GF-D8 (cell line): ENCODE results near the gene ZBTB16.

Experiments
- DNase-seq: peaks from one replicate; lab custom pipeline; 2025; lab: John Stamatoyannopoulos, UW

The ZBTB16 gene

DNA sequence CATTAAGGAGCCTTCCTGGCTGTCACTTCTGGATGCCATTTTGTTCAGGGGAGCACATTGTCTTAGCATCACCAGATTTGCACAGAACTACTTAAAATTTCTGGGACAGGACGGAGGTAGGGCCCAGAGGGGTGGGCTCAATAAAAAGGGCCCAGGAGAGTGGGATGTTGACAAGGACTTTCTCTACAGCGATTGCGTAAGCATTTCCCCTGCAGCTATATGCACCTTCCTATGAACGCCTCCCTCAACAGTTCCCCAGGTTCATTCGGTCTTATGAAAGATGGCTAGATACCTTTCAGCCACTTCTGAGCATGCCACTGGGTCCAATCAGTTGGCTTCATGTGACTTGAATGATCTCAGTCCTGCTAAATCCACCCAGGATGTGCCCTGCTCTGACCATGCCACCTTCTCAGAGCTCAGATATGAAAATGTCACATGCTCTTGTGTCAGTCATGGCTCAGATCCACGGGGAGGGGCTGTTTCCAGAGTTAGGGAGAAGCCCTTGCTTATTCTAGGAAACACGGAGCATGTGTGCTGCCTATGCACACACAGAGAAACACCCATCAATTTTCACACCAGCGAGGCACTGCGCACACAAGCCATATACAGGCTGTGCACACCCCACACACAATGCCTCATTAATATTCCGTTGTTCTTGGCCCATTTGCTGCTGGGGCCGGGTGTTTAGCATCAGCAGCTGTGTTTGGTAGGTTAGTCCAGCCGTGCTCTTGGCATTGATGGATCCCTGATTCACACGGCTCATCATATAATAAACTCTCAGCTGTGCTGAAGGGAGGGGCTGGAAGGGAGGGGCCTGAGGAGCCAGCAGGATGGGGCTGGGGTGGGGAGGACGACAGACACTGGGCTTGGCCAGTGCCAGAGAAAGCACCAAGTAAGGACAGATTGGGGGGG is 184.2 kb downstream of the ZBTB16 start:
- DNase-seq = no peak

DNA sequence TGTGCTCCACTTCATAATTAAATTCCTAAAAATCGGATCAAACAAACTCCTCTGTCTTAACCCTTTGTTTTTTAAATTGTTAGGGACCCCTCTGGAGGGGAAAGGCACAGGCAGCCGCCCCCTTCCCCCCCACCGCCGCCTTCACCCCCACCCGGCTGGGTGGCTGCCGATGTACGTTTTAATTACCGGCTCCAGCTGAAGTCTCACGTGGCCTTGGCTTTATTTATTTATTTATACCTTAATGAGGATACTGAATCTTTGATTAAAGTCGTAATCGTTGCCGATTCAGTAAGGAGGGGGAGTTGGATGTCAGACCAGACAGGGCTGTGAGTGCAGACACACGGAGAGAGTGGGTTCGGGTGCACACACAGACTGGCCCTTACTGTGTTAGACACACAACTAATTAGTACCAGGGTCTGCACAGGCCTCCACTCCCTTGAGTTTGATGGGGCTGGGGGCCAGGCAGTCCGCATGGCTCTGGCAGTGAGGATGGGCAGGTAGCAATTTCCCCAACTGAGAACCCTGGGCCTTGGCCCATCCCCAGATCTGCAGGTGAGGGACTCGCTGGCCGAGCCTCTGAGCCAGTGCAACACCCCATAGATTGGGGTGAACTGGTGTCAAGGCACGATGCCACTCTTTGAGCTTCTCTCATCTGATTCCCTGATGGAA is 185.3 kb downstream of the ZBTB16 start:
- no peak for DNase-seq

DNA sequence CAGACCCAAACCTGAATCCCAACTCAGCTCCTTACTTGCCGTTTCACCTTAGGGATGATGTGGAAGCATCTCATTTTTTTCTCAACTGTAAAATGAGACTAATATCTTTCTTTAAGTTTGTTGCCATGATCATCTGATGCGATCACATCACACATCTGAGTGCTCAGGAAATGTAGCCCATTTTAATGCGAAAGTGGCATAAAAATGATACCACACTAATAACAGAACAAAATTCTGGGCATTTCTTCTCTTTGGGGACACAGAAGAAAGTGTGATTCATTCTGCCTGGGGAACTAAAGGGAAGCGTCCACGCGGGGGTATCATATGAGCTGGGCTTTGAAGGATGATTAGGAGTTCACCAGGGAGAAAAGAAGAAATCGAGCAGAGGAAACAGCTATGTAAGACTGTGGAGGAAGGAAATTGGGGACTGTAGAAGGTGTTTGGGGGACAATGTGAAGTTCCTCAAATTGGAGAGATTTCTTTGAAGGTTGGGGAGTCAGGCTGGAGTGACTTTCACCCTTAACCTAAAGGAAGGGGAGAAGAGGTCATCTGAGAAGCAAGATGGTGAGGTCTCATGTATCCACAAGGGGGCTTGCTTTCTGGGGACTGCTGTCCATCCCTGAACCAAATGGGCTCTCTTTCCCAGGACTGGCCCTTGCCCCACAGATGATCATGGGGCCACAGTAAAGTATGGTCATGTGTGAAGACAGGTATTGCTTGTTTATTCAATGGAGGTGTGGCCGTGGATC is 187.0 kb downstream of the ZBTB16 start:
- DNase-seq = no peak

DNA sequence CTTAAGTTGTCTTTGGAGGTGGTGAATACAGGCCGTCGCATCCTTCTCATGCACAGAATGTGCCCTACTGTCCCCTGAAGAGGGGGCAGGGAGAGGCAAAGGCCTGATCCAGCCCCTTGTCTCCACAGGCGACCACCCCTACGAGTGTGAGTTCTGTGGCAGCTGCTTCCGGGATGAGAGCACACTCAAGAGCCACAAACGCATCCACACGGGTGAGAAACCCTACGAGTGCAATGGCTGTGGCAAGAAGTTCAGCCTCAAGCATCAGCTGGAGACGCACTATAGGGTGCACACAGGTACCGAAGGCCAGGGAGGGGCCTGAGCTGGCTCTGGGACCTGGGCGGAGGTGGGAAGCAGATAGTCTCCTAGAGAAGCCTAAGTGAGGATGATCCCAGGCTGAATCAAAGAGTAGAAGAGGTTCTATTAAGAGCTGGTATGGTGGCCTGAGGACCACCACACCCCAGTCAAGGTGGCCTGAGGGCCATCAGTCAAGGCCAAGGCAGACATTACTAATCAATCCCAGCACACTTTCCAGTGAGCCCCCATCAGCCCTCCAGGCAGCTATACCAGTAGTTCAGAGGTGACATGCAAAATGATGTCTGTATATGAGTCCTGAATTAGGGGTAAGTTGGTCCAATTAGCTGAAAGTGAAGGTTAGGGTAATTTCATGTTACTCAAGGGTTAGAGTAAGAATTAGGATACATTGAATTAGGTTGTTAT is 187.7 kb downstream of the ZBTB16 start:
- no peak for DNase-seq

DNA sequence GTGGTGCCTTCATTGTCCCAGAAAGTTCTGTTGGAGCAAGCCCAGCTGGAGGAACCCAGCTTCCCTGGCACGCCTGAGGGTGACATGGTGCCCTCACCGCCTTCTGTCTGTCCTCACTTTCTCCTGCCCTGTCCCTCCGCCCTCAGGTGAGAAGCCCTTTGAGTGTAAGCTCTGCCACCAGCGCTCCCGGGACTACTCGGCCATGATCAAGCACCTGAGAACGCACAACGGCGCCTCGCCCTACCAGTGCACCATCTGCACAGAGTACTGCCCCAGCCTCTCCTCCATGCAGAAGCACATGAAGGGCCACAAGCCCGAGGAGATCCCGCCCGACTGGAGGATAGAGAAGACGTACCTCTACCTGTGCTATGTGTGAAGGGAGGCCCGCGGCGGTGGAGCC is 190.7 kb downstream of the ZBTB16 start:
- no peak for DNase-seq

DNA sequence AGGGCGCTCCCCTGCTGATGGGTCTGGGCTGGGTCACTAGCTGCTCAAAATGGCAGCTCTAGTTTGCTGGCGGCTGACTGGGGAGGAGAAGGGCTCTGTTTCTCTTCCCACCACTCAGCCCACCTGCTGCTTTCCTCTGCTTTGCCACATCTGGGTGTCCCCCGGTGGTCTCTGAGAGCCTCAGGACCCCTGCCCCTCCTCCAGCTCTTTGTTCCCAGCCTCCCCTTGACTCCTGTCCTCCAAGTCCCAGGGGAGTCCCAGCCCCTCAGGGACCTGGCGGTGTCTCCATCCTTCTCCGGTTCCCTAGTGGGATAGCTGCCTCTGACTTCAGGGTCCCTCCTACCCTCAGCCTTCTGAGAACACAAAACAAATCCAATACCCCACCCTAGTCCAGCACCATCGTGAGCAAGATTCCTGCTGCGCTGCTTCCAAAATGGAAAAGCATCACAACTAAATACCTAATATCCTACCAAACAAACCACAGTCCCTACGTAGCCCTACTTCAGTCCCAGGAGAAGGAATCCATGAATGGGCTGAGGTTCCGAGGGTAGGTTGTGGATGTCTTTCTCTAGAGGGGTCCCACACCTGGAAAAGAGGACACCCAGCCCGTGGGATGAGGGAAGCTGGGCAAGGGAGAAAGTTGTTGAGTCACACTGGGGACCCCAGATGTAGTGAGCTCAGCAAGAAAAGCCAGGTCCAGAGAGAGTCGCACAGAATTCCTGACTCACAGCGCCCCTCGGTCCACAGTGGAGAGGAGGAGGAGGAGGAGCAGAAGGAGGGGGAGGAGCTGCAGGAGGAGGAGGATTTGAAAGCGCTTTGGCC is 191.7 kb downstream of the ZBTB16 start:
- DNase-seq = no peak

DNA sequence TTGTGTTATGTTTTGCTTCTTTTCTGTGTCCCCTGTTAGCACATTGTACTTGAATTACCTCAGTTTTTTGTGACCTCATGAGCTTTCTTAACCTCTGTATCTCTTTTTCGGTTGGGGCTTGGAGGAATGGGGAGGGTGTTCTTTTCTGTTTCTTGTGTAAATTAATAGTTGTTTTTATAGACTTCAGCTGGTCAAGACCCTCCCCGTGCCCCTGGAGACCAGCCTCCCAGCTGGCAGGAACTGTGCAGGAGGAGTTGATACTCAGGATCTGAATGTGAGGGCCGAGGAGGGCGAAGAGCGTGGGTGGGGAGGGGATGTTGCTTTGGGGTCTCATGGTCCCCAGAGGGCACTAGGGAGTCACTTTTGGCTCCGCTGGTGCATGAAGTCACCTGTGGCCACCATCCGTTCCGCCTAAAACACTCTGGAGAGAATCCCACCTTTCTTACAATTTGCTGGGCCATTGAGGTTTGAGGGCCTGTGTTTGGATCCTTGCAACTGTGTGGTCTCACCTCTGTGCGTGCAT is 192.4 kb downstream of the ZBTB16 start:
- no peak for DNase-seq

DNA sequence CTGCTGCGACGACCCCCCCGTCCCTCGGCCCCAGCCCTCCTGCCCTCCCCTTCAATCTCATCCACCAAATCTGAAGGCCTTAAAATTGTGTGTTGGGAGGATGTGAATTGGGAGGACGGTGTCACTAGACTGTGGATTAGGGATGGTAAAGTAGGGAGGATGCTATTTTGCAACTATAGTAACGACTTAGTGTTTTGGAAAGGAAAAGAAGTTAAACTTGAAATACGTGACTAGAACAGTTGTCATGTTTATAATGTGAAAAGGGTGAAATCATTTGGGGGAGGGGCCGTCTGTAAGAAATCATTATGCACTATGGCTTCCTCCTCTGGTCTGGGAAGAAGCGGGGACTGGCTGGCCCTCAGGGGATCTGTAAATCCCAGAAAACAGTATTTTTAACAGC is 193.3 kb downstream of the ZBTB16 start:
- no peak for DNase-seq

DNA sequence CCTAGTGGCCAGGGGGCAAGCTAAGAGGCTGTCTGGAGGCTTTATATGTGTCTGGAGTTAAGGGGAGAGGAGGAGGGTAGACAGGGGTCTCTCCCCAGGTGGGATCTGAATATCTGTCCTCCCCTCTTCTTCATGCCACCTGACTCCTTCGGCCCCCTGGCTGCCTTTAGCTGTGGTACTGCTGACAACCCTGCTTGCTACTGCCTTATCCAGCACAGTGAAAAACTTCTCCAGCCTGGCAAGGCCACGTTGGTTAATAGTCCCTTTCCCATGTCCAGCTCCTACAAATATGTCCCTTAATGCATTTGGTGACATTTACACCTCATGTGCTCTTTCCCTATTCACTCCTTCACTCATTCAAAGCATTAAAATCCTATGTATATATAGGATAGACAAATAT is 194.3 kb downstream of the ZBTB16 start:
- no peak for DNase-seq

DNA sequence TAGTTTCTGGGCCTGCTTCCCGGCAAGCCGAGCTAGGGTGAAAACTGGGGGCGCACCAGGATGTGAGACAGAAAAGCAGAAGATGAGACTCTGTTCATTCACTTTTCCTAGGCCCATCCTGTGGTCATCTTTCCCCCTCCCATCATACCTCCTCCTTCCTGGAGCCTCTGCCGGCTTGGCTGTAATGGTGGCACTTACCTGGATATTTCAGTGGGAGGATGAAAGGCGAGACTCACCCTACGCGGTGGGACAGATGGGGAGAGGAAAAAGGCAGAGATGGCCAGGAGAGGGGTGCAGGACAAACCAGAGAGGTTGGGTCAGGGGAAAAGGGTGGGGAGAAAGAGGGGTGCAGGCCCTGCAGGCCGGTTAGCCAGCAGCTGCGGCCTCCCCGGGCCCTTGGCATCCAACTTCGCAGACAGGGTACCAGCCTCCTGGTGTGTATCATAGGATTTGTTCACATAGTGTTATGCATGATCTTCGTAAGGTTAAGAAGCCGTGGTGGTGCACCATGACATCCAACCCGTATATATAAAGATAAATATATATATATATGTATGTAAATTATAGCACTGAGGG is 195.1 kb downstream of the ZBTB16 start:
- DNase-seq = no peak

DNA sequence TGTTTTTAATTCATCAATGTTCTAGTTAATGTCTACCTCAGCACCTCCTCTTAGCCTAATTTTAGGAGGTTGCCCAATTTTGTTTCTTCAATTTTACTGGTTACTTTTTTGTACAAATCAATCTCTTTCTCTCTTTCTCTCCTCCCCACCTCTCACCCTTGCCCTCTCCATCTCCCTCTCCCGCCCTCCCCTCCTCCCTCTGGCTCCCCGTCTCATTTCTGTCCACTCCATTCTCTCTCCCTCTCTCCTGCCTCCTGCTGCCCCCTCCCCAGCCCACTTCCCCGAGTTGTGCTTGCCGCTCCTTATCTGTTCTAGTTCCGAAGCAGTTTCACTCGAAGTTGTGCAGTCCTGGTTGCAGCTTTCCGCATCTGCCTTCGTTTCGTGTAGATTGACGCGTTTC is 195.8 kb downstream of the ZBTB16 start:
- DNase-seq = no peak

DNA sequence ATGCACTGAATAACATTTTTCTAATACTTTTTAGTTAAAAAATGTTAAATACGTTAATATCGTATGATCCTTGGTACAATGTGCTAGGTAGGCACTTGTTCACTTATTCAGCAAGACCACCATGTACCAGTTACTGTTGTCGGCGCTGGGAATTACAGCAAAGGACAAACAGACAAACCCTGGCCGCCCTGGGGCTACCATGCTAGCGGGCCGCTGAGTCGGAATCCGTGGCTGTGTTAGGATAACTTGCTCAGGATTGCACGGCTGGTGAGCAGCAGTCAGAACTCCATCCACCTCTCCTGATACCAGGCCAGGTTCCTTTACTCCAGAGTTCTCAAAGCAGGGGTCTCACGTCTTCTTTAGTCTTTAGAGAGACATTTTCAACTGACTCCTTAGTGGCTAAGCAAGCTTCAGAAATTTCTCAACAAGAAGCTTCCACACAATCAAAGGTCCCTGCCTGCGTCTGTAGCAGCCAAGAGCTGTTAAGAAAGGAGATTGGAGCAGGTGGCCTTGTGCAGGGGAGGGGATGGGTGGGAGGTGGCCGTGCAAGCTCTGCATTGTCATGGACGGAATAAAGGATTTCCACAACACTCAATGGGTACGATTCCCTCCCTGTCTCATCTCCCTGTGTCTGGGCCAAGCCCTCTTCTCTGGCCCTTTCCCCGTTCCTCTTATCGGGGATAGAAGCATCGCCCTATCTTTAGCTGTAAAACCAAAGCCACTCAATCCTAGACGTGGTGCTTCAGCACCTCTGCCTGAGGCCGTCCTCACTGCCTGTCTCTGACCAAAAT is 196.9 kb downstream of the ZBTB16 start:
- DNase-seq = no peak

DNA sequence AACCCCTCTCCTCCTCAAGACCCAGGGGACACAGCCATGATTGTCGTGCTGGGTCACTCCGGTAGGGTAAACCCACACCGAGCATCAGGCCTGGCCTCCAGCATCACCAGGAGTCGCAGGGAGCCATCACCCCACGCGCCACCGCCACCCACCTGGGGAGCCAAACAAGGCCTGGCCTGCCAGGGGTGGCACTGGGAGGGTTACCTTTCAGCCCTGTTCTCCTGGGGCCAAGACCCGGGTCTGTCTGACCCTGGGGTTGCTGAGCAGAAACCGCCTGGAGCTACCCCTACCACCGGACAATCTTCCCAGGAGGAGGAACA is 197.4 kb downstream of the ZBTB16 start:
- DNase-seq = no peak

DNA sequence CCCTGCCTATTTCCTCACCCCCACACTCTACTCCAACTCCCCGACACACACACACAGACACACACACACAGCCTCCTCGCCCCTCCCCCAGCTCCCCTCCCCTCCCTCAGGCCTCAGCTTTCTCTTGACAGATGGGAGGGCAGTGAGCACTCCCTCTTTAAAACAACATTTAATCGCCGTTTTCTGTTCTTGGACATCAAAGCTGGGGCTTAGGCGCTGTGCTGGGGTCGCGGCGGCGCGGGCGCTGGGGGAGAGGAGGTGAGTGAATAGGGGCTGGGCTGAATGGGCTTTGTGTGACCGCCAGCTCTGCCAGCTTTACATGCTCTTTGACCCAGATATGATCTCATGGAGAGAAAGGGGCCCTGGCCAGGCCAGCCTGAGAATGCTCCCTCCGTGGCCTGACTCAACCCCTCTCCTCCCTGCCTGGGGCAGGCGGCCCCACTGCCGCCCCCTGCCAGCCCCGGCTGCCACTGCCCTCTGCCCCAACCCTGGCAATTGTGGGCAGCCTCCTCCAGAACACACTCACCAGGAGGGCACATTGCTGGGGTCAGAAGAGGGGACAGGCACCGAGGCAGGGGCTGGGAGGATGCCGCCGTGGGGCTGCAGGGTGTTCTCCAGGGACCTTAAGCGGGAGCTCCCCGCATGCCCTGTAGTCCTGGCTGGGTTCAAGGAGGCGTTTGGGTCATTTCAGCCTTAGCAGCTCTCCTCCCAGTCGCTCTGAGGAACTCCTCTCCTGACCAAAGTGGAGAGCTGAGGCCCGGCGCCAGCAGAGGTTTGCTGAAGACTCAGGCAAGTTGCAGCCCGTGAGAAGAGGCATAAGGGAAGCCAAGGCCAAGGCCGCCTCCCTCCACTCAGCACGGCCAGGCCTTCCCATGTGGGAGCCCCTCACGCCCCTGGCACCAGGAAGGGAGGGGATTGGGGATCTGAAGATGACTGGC is 198.4 kb downstream of the ZBTB16 start:
- DNase-seq = no peak

DNA sequence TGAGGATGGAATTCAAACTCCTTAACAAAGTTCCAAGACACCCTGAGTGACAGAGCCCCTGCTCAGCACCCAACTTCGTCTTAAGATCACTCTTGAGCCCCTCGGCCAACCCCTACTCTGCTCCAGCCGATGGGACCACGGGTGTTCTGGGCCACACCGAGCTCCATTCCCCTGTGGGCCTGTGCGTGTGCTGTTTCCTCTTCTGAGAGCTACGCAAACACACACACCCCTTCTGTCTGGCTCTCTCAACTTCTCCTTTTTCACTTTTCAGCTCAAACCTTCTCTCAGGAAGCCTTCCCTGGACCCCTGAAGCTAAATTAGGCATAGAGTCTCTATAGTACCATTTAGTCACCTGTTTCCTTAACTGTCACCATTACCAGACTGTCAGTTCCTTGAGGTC is 199.2 kb downstream of the ZBTB16 start:
- peak; percentile 87 for DNase-seq

DNA sequence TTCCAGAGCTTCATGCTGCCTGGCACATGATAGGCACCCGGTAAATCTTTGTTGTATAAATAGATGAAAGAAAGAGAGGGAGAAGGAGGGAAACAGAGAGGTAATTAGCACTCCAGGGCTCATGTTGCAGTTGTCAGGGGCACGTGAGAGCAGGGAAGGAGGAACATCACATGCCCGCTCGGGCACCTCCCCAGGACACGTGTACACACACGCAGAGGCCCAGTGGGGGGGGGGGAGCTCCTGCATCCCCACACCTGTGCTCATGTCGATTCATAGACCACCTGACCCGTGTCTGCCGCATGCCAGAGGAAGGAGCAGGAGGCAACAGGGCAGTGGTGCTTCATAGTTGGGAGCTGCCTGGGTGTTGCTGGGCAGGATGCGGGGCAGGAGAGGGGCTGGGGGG is 199.6 kb downstream of the ZBTB16 start:
- DNase-seq = no peak

DNA sequence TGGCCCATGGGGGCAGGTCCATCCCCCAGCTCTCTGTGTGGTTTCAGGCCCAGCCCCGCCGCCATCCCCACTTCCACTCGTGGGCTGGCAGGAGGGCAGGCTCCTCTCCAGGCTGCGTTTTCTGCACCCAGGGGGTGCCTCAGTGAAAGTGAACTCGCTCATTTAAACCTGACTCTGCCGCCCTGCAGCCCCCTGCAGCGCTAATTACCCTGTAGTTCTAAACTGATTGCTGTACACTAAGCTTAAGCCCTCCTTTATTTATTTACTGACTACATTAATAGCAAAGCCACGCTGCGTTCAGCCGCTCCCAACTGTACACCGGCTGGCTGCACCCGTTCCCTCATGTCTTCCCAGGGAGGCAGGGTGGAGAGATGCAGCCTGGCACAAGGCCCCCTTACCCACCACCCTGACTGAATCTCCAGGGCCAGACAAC is 200.1 kb downstream of the ZBTB16 start:
- DNase-seq = no peak

DNA sequence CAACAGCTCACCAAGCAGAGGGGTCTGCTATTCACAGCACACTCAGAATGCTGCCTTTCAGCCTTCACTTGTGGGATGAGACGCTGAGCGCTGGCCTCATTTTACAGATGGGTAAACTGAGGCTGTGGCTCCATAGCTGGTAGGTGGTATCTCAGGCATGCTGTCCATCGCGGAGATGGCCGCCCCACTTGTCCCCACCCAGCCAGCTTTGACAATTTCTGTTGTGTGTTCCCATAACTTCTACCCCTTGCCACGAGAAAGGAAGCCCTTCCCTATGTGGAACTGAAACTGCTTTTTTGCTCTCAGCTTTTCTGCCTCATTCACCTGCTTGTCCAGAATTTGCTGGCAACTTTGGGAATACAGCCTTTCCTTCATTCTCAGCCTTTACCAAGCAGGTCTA is 200.6 kb downstream of the ZBTB16 start:
- DNase-seq = no peak

DNA sequence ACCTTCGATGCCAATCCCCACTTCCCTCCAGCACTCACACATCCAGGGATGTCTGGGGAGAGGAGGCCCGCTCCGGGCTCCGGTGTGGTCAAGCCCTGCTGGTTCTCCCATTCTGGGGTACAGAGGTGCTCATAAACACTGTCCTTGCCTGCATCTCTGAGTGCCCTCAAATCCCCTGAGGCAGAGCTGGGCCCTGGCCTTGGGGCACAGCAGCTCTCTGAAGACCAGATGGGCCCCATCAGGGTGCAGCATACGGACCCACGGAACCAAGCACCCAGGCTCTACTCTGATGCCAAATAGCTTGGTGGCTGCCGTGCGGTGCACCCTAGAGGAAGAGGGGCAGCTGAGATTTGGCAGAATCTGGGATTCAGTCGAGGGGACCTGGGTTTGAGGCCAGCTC is 201.0 kb downstream of the ZBTB16 start:
- no peak for DNase-seq
